ENCODE data around the gene C16orf96. TPM values are rescaled to one million over a fixed set of nuclear protein-coding genes. Genes with fewer than 3 reads are reported as not detected.

C16orf96 gene
- polyA plus RNA-seq, 2 of the 4 experiments (the other 2 are of a cell fraction): 0.01 to 0.03 TPM

- ATAC-seq: no peak
- WGBS (ENCODE audit: missing lambda C conversion rate): 96% methylated on average over 5 of the region's 5 CpGs
- CTCF ChIA-PET: no interaction called here
- no peak for TF ChIP-seq ATOH8 (CRISPR knock-in tag; IDR thresholded peaks at IDR 0.05; ENCODE audit: low read depth)
- no peak for TF ChIP-seq ZSCAN20 (CRISPR knock-in tag; IDR thresholded peaks at IDR 0.05)
- no peak for TF ChIP-seq SREBF2 (IDR thresholded peaks at IDR 0.05)
- TF ChIP-seq CHD4 (IDR thresholded peaks at IDR 0.05; ENCODE audit: borderline replicate concordance): no peak
- TF ChIP-seq CTCF (IDR thresholded peaks at IDR 0.05): no peak
- TF ChIP-seq HMGXB4 (CRISPR knock-in tag; IDR thresholded peaks at IDR 0.05; ENCODE audit: borderline replicate concordance): no peak
- no peak for TF ChIP-seq MAFK (IDR thresholded peaks at IDR 0.05; ENCODE audit: partially characterized antibody)
- no peak for TF ChIP-seq HES2 (IDR thresholded peaks at IDR 0.05)
- no peak for TF ChIP-seq KDM5A (IDR thresholded peaks at IDR 0.05)
- TF ChIP-seq ZFP36 (IDR thresholded peaks at IDR 0.05; ENCODE audit: borderline replicate concordance, partially characterized antibody): no peak
- no peak for TF ChIP-seq RFX5 (IDR thresholded peaks at IDR 0.05)
- no peak for TF ChIP-seq HOXA7 (CRISPR knock-in tag; IDR thresholded peaks at IDR 0.05)
- TF ChIP-seq HDAC2 (IDR thresholded peaks at IDR 0.05): no peak
- no peak for TF ChIP-seq NR3C1 (IDR thresholded peaks at IDR 0.05)
- TF ChIP-seq POLR2AphosphoS2 (conservative IDR thresholded peaks at IDR 0.05; ENCODE audit: low read length): no peak
- TF ChIP-seq KDM1A (IDR thresholded peaks at IDR 0.05; ENCODE audit: low read depth): no peak
- no peak for TF ChIP-seq USF2 (IDR thresholded peaks at IDR 0.05)
- no peak for TF ChIP-seq HOXB13 (CRISPR knock-in tag; IDR thresholded peaks at IDR 0.05; ENCODE audit: low read depth)
- TF ChIP-seq BHLHE40 (IDR thresholded peaks at IDR 0.05; ENCODE audit: low read depth, low read length): no peak
- TF ChIP-seq RCOR1 (IDR thresholded peaks at IDR 0.05; ENCODE audit: low read depth, low read length): no peak
- Histone ChIP-seq H3K9me3 (no peaks in the 10 kb centered on the region), H3K4me3 (no peak overlapping the region), H3K4me2 (no peak overlapping the region), H3K4me1 (no peaks in the 10 kb centered on the region), H3K27ac (no peak overlapping the region)
- POLR2A ChIA-PET: no interaction called here
- DNase-seq (ENCODE audit: low read depth in 1 of 2, low spot score in 1 of 2): no peak
- FAIRE-seq: no peak
Measured at GRCh38 chr16:4641306-4641687, 85.2 kb downstream of the C16orf96 start.

GRCh38 chr16:4641895-4642294 lies 85.8 kb downstream of the C16orf96 start:
- no peak for TF ChIP-seq CHD4 (IDR thresholded peaks at IDR 0.05; ENCODE audit: borderline replicate concordance)
- TF ChIP-seq HEYL (CRISPR knock-in tag; IDR thresholded peaks at IDR 0.05): no peak
- TF ChIP-seq BHLHE40 (IDR thresholded peaks at IDR 0.05; ENCODE audit: low read depth, low read length): no peak
- TF ChIP-seq EHMT2 (IDR thresholded peaks at IDR 0.05; ENCODE audit: low read depth): no peak
- no peak for TF ChIP-seq USF2 (IDR thresholded peaks at IDR 0.05)
- no peak for TF ChIP-seq HOXA7 (CRISPR knock-in tag; IDR thresholded peaks at IDR 0.05)
- no peak for TF ChIP-seq JUN (IDR thresholded peaks at IDR 0.05)
- no peak for TF ChIP-seq JUNB (IDR thresholded peaks at IDR 0.05)
- no peak for TF ChIP-seq RFX5 (IDR thresholded peaks at IDR 0.05)
- no peak for TF ChIP-seq RNF2 (IDR thresholded peaks at IDR 0.05; ENCODE audit: borderline replicate concordance, low read depth)
- TF ChIP-seq KDM5A (IDR thresholded peaks at IDR 0.05): no peak
- TF ChIP-seq ATOH8 (CRISPR knock-in tag; IDR thresholded peaks at IDR 0.05; ENCODE audit: low read depth): no peak
- TF ChIP-seq ZSCAN20 (CRISPR knock-in tag; IDR thresholded peaks at IDR 0.05): no peak
- no peak for TF ChIP-seq HDAC2 (IDR thresholded peaks at IDR 0.05)
- no peak overlapping the region for H3K4me2 ChIP-seq
- no peaks in the 10 kb centered on the region for H3K9me3 ChIP-seq
- no peak overlapping the region for H3K4me3 ChIP-seq
- CTCF ChIA-PET: interaction anchor here (1.0 kb wide), 1 partner anchor 8 kb away, joined by 4 read pairs; no protein-coding TSS in a partner anchor
- DNase-seq (ENCODE audit: low read depth in 1 of 2, low spot score in 1 of 2) (no peak), ATAC-seq (no peak), FAIRE-seq (no peak)
- POLR2A ChIA-PET: no interaction called here
- H3K4me1 ChIP-seq: no peaks in the 10 kb centered on the region
- H3K27ac ChIP-seq: no peak overlapping the region
- WGBS (ENCODE audit: missing lambda C conversion rate): 95% methylated on average over 14 of the region's 14 CpGs

Data from A549 (cell line).